Cardiac muscle cell (in vitro differentiated cells and primary cell): Measurements from ENCODE around the gene PTGFR. TPM values are rescaled to one million over a fixed set of nuclear protein-coding genes. Genes with fewer than 3 reads are reported as not detected.

Experiments
- DNase-seq, 2 donors: peaks; one replicate each; pipeline versions ENCODE4 v3.0.0 to v3.0.0-alpha.2; 2010 to 2017; ENCODE audit warnings: low read depth in 1 of 2, low spot score in 1 of 2
- H3K27ac ChIP-seq: fragments of 200-600 bp; sonication (generic); 2 replicates; pipeline ENCODE4 v1.5.1; 2016
- H3K27me3 ChIP-seq: fragments of 200-600 bp; sonication (generic); 2 replicates; pipeline ENCODE4 v1.6.0; 2016; ENCODE audit warnings: control low read depth
- H3K36me3 ChIP-seq: fragments of 200-600 bp; sonication (generic); 2 replicates; pipeline ENCODE4 v1.5.1; 2016; ENCODE audit warnings: control low read depth
- H3K4me1 ChIP-seq: fragments of 200-600 bp; sonication (generic); 2 replicates; pipeline ENCODE4 v1.8.1; 2017; ENCODE audit warnings: low read depth, mild to moderate bottlenecking, mixed run types
- H3K4me3 ChIP-seq: fragments of 200-600 bp; sonication (generic); 2 replicates; pipeline ENCODE4 v1.5.1; 2016; ENCODE audit warnings: mild to moderate bottlenecking
- H3K9me3 ChIP-seq: fragments of 200-600 bp; sonication (generic); 2 replicates; pipeline ENCODE4 v1.5.1; 2017; ENCODE audit warnings: low read depth, mild to moderate bottlenecking, control low read depth
- polyA plus RNA-seq: library from polyadenylated mRNA; unstranded; fragments of >200 nt; fragmentation: Nextera tagmentation; extraction: Ambion mirVana; gene quantifications from 2 replicates; pipeline ENCODE4 v1.2.1, GENCODE V29; 2016
- total RNA-seq: library from RNA; depleted of rRNA; stranded (reverse); fragments of >200 nt; gene quantifications from 2 replicates; pipeline ENCODE4 v1.2.3, GENCODE V29; 2016
- TF ChIP-seq, protein P1 (sequence below): IDR thresholded peaks from 2 replicates; pipeline ENCODE4 v1.5.1; 2012; ENCODE audit warnings: low read depth, mild to moderate bottlenecking, low read length

Gene PTGFR
- total and polyA plus RNA-seq, 2 experiments from 2014 or later = not detected

DNA sequence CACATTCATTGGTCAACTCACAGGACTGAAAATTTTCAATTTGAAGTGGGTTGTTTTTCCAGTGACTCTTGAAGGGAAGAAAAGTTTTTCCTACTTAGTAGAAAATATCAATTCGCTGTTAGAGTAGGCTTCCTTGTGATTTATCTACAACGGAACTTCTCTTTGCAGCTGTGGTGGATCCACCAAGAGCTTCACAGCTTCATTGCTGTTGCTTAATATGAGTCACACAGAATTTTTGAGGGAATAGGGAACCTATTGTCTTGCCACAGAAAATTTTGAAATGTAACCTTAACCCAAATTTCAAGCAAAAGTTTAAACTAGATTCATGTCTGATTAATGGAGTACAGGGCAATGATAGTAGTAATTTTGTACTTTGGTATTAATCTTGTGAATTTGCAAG lies 71.1 kb downstream of the PTGFR start:
- Histone ChIP-seq H3K4me1 (no peaks in the 10 kb centered on the region), H3K9me3 (no peaks in the 10 kb centered on the region), H3K4me3 (no peak overlapping the region), H3K36me3 (no peaks in the 10 kb centered on the region), H3K27me3 (no peaks in the 10 kb centered on the region), H3K27ac (no peak overlapping the region)
- TF ChIP-seq, protein P1, sequence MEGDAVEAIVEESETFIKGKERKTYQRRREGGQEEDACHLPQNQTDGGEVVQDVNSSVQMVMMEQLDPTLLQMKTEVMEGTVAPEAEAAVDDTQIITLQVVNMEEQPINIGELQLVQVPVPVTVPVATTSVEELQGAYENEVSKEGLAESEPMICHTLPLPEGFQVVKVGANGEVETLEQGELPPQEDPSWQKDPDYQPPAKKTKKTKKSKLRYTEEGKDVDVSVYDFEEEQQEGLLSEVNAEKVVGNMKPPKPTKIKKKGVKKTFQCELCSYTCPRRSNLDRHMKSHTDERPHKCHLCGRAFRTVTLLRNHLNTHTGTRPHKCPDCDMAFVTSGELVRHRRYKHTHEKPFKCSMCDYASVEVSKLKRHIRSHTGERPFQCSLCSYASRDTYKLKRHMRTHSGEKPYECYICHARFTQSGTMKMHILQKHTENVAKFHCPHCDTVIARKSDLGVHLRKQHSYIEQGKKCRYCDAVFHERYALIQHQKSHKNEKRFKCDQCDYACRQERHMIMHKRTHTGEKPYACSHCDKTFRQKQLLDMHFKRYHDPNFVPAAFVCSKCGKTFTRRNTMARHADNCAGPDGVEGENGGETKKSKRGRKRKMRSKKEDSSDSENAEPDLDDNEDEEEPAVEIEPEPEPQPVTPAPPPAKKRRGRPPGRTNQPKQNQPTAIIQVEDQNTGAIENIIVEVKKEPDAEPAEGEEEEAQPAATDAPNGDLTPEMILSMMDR = no peak
- DNase-seq = peak in 1 of 2 donors; percentile 51

DNA sequence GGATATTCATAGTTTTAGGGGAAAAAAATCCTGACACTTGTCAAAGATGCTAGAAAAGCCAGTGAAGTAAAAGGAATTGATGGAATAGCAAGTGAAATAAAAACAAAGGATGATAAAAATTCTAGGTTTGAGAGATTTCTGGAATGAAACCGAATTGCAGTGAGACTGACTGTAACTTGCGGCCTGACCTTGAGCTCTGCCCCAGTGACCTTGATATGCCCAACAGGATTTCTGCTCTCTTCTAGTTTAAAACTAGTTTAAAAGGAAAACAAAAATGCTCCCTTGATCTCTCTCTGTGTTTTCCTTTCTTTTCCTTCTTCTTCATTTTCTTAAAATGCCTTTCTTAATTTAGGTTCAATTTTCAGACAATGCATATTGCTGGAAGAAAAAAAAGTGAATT lies 74.6 kb downstream of the PTGFR start:
- TF ChIP-seq, protein P1 = no peak
- Histone ChIP-seq H3K27ac (no peak overlapping the region), H3K27me3 (no peaks in the 10 kb centered on the region), H3K36me3 (no peaks in the 10 kb centered on the region), H3K4me3 (no peak overlapping the region), H3K9me3 (no peaks in the 10 kb centered on the region), H3K4me1 (no peaks in the 10 kb centered on the region)
- DNase-seq = no peak

DNA sequence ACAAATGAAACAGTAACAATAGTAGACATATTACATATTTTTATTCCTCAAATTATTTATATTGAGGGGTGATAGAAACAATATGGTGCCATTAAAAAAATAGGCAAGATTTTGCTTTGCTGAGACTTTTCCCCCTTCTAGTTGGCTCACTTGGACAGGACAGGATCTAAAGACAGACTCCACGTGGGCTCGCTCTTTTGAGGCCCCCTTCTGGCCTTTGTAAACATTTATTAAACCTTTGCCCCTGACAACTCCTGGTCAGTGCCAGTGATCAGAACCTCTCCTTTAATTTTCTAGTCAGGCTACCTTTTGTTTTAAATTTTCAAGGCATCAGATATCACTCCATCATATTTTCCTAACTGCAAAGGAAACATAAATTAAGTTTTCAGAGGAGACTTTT lies 79.8 kb downstream of the PTGFR start:
- H3K36me3 ChIP-seq = no peaks in the 10 kb centered on the region
- H3K27ac ChIP-seq = no peak overlapping the region
- H3K4me3 ChIP-seq = no peak overlapping the region
- no peaks in the 10 kb centered on the region for H3K9me3 ChIP-seq
- no peaks in the 10 kb centered on the region for H3K27me3 ChIP-seq
- TF ChIP-seq, protein P1 = no peak
- DNase-seq = peak in 1 of 2 donors; percentile 10
- no peaks in the 10 kb centered on the region for H3K4me1 ChIP-seq

DNA sequence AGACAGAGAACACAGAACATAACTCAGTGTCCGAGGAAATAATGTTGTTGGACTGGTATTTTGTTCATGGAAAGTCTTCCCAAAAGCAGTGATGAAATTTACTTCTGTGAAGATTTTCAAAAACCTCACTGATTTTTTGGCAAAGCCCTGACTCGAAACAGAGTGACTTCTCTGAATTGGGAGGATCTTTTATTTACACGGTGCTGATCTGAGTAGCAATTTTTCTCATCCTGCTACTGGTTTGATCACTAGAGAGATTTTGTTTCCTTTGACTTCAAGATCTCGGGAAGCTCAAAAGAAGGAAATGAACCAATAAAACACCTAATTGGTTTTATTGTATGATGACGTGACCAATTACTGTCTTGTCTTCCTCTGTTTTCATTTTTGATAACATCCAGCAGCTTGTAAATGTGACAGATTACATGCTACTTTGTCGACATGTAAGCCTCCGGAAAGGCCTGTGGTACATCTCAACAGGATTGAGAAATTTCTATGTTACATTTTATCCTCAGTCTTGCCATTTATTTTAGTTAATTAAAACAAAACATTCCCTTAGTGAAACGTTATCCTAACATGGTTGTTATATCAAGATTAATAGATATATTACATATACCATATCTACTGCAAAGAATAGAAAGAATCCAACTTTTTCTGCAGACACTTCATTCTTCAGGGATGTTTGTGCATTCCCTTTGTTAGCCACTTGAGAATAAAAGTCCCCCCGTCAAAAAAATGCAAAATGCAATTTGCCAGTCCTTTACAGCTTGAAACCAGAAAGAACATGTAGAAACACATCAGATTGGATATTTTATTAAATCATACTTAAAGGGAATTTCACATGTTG lies 86.7 kb downstream of the PTGFR start:
- Histone ChIP-seq H3K36me3 (no peaks in the 10 kb centered on the region), H3K27me3 (no peaks in the 10 kb centered on the region), H3K9me3 (no peaks in the 10 kb centered on the region), H3K4me3 (no peak overlapping the region), H3K4me1 (no peaks in the 10 kb centered on the region), H3K27ac (no peak overlapping the region)
- peak in 1 of 2 donors; percentile 46 for DNase-seq
- TF ChIP-seq, protein P1 = no peak

DNA sequence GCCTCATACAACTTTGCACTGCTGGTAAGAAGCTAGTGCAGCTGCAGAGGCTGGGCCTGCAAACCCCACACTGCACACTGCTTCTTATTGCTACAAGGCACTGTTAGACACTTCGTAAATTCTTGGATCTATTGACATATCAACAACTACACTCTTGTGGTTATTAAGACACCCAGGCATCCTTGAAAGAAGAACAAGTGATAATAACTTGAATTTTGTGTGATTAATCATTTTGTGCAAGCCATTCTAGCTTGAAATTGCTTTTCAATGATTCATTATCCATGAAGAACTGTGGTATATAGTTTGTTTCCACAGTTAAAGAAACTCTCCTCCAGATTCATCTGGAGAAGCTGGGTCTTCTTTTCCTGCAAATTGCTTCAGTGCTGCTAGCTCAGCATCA lies 95.8 kb downstream of the PTGFR start:
- TF ChIP-seq, protein P1 = no peak
- H3K36me3 ChIP-seq = no peaks in the 10 kb centered on the region
- no peak overlapping the region for H3K27ac ChIP-seq
- no peaks in the 10 kb centered on the region for H3K4me1 ChIP-seq
- H3K27me3 ChIP-seq = no peaks in the 10 kb centered on the region
- DNase-seq = peak in 1 of 2 donors; percentile 32
- no peaks in the 10 kb centered on the region for H3K9me3 ChIP-seq
- no peak overlapping the region for H3K4me3 ChIP-seq
